GM12878 (cell line): ENCODE measurements around the gene HPS5. TPM values are rescaled to one million over a fixed set of nuclear protein-coding genes. Genes with fewer than 3 reads are reported as not detected.

Source experiments
- ATAC-seq: fragments of 200-7000 bp; cut with Tn5 transposase; 3 replicates; pipeline ENCODE4 v1.9.1; 2020; ENCODE audit warnings: mild to moderate bottlenecking, moderate library complexity
- BruUV-seq: library from RNA; stranded (reverse); fragments of 400-500 nt; replicated peaks from 2 replicates; lab custom pipeline; 2021; lab: Mats Ljungman, UMichigan
- CTCF ChIA-PET: fragments of 300-600 bp; sonication (Branson Sonifier 250); formaldehyde crosslinking; extraction: SDS; loops from one replicate; lab custom pipeline; 2021; ENCODE audit warnings: inconsistent platforms; lab: Yijun Ruan, JAX
- POLR2A ChIA-PET: fragments of 350-600 bp; formaldehyde crosslinking; extraction: SDS; loops from one replicate; lab custom pipeline; 2021; ENCODE audit warnings: inconsistent platforms; lab: Charles Lee
- RAD21 ChIA-PET: fragments of 300-600 bp; sonication (Branson Sonifier 250); formaldehyde crosslinking; loops from one replicate; lab custom pipeline; 2023; ENCODE audit warnings: antibody characterized with exemption; ENCODE audit not compliant: unreplicated experiment; lab: Charles Lee
- SMC1A ChIA-PET: fragments of 300-600 bp; sonication (Branson Sonifier 250); formaldehyde crosslinking; loops from one replicate; lab custom pipeline; 2023; ENCODE audit not compliant: unreplicated experiment, uncharacterized antibody; lab: Charles Lee
- DNase-seq: peaks from one replicate; pipeline ENCODE4 v3.0.0-alpha.2; 2011; ENCODE audit warnings: low read depth, low spot score
- FAIRE-seq: peaks from 3 replicates; lab custom pipeline; 2011; peaks lifted over from hg19 to GRCh38; lab: Jason Lieb, UNC
- H2AFZ ChIP-seq: 2 replicates; pipeline ENCODE4 v1.6.0; 2011; ENCODE audit warnings: low read depth, low read length, control low read depth; ENCODE audit not compliant: control insufficient read depth
- H3K27ac ChIP-seq: 2 replicates; pipeline ENCODE4 v1.5.1; 2011; ENCODE audit warnings: control low read depth; ENCODE audit not compliant: control insufficient read depth, insufficient read depth
- H3K27me3 ChIP-seq, 2 experiments: replicated peaks in 1 of 2; 2 replicates each; pipeline versions ENCODE4 v1.6.0 to v1.6.1; 2011; ENCODE audit warnings: low read length in 1 of 2; ENCODE audit not compliant: control insufficient read depth in 2 of 2, insufficient read depth in 2 of 2
- H3K36me3 ChIP-seq, 2 experiments: 2 replicates each; pipeline ENCODE4 v1.5.1; 2011; ENCODE audit warnings: low read length in 1 of 2; ENCODE audit not compliant: control insufficient read depth in 2 of 2, insufficient read depth in 2 of 2
- H3K4me1 ChIP-seq: 2 replicates; pipeline ENCODE4 v1.6.1; 2011; ENCODE audit warnings: mild to moderate bottlenecking, low read length, moderate library complexity, mixed read lengths; ENCODE audit not compliant: control insufficient read depth, insufficient read depth
- H3K4me2 ChIP-seq: 2 replicates; pipeline ENCODE4 v1.6.0; 2011; ENCODE audit warnings: control low read depth; ENCODE audit not compliant: control insufficient read depth, insufficient read depth
- H3K4me3 ChIP-seq: fragments of 200-600 bp; sonication (generic); 2 replicates; pipeline ENCODE4 v1.5.1; 2016
- H3K79me2 ChIP-seq: 2 replicates; pipeline ENCODE4 v1.6.0; 2011; ENCODE audit warnings: low read length; ENCODE audit not compliant: control insufficient read depth, insufficient read depth
- H3K9ac ChIP-seq: 2 replicates; pipeline ENCODE4 v1.8.0; 2011; ENCODE audit warnings: low read length, control low read depth, mixed read lengths; ENCODE audit not compliant: control insufficient read depth, insufficient read depth
- H3K9me3 ChIP-seq: replicated peaks from 3 replicates; pipeline ENCODE4 v1.5.1; 2011; ENCODE audit warnings: mild to moderate bottlenecking, low read length; ENCODE audit not compliant: control insufficient read depth, insufficient read depth
- H4K20me1 ChIP-seq: 2 replicates; pipeline ENCODE4 v1.6.0; 2011; ENCODE audit not compliant: control insufficient read depth, insufficient read depth
- JUND ChIP-seq: IDR thresholded peaks from 2 replicates; pipeline ENCODE4 v1.6.1; 2012; ENCODE audit warnings: low read depth, mild to moderate bottlenecking, low read length, improper control_type of control experiment, moderate library complexity
- NR2C1 ChIP-seq: fragments of 450-650 bp; IDR thresholded peaks from 2 replicates; pipeline ENCODE4 v1.6.1; 2017; ENCODE audit warnings: antibody characterized with exemption, mild to moderate bottlenecking, moderate library complexity
- RBBP5 ChIP-seq: fragments of 200-600 bp; sonication (generic); conservative IDR thresholded peaks from 2 replicates; pipeline ENCODE4 v1.6.1; 2016
- SP1 ChIP-seq: IDR thresholded peaks from one replicate; pipeline ENCODE4 v1.6.1; 2011; ENCODE audit warnings: low read depth, low read length
- TCF7 ChIP-seq: IDR thresholded peaks from 2 replicates; pipeline ENCODE4 v1.6.1; 2014; ENCODE audit warnings: antibody characterized with exemption, borderline replicate concordance
- ZBTB40 ChIP-seq: fragments of 450-650 bp; IDR thresholded peaks from 2 replicates; pipeline ENCODE4 v1.6.1; 2016; ENCODE audit warnings: mild to moderate bottlenecking, moderate library complexity, borderline replicate concordance
- ZSCAN29 ChIP-seq: fragments of 450-650 bp; IDR thresholded peaks from 2 replicates; pipeline ENCODE4 v1.6.1; 2017; ENCODE audit warnings: mild to moderate bottlenecking, moderate library complexity
- WGBS: methylation state at CpG from one replicate; pipeline ENCODE4 v1.1.6; 2016; ENCODE audit warnings: low lambda C conversion rate; ENCODE audit not compliant: insufficient replicate concordance, insufficient coverage; ENCODE audit errors: missing lambda C conversion rate; 5-methylcytosine and 5-hydroxymethylcytosine counted together
- in situ Hi-C: fragments of 300-500 bp; cut with MboI; formaldehyde crosslinking; loops from 9 replicates; pipeline ENCODE4 v1.14.3; 2018; ENCODE audit warnings: mixed read lengths
- intact Hi-C: fragments of 100-400 bp; cut with micrococcal nuclease; formaldehyde crosslinking; loops from one replicate; pipeline ENCODE4 v1.14.2; 2022; ENCODE audit not compliant: unreplicated experiment
- polyA plus RNA-seq, 11 experiments: library from polyadenylated mRNA; depleted of rRNA in 4 of 11; unstranded in 6 of 11; stranded (reverse) in 5 of 11; fragments of >200 nt; fragmentation: Nextera tagmentation in 4 of 11; fragmentation: Illumina TruSeq in 1 of 11; extraction: Ambion mirVana in 4 of 11; extraction: Trizol in 1 of 11; gene quantifications; 1 replicate in 1 of 11; 2 replicates in 10 of 11; pipeline versions ENCODE4 v1.2.1 to v1.2.3, GENCODE V29; 2011 to 2016; ENCODE audit warnings: inconsistent platforms in 2 of 11, missing spikeins in 2 of 11, low read depth in 1 of 11
- total RNA-seq, 4 experiments: library from RNA; depleted of rRNA in 3 of 4; stranded (reverse); fragments of >200 nt in 3 of 4; fragmentation: Illumina TruSeq in 1 of 4; extraction: Trizol in 1 of 4; gene quantifications; 2 replicates each; pipeline versions ENCODE4 v1.2.1 to v1.2.3, GENCODE V29; 2013 to 2021
- TF ChIP-seq, protein P1 (sequence below): fragments of 450-650 bp; IDR thresholded peaks from 2 replicates; pipeline ENCODE4 v1.6.1; 2017; ENCODE audit warnings: mild to moderate bottlenecking, low read depth, inconsistent platforms; ENCODE audit not compliant: poor library complexity, severe bottlenecking
- TF ChIP-seq, protein P2 (sequence below): IDR thresholded peaks from 2 replicates; pipeline ENCODE4 v1.6.1; 2011; ENCODE audit warnings: low read depth, low read length, improper control_type of control experiment, borderline replicate concordance

The HPS5 gene
- total and polyA plus RNA-seq, 10 of the 15 experiments (the other 5 are each of a cell fraction or from before 2014, with no cell fraction given): 11.9 to 32.6 (median 23.5) TPM

GRCh38 chr11:18233912-18234311, 88.0 kb downstream of the HPS5 start (continued):
- TF ChIP-seq, protein P1, sequence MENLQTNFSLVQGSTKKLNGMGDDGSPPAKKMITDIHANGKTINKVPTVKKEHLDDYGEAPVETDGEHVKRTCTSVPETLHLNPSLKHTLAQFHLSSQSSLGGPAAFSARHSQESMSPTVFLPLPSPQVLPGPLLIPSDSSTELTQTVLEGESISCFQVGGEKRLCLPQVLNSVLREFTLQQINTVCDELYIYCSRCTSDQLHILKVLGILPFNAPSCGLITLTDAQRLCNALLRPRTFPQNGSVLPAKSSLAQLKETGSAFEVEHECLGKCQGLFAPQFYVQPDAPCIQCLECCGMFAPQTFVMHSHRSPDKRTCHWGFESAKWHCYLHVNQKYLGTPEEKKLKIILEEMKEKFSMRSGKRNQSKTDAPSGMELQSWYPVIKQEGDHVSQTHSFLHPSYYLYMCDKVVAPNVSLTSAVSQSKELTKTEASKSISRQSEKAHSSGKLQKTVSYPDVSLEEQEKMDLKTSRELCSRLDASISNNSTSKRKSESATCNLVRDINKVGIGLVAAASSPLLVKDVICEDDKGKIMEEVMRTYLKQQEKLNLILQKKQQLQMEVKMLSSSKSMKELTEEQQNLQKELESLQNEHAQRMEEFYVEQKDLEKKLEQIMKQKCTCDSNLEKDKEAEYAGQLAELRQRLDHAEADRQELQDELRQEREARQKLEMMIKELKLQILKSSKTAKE: no peak
- TF ChIP-seq SP1: no peak
- no peak for TF ChIP-seq TCF7
- TF ChIP-seq, protein P2, sequence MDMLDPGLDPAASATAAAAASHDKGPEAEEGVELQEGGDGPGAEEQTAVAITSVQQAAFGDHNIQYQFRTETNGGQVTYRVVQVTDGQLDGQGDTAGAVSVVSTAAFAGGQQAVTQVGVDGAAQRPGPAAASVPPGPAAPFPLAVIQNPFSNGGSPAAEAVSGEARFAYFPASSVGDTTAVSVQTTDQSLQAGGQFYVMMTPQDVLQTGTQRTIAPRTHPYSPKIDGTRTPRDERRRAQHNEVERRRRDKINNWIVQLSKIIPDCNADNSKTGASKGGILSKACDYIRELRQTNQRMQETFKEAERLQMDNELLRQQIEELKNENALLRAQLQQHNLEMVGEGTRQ: no peak
- TF ChIP-seq NR2C1: no peak

- ChIA-PET RAD21 (interaction anchor here (1.2 to 1.4 kb wide), 2 partner anchors 13 to 15 kb away, joined by 4 to 5 read pairs; no protein-coding TSS in a partner anchor), SMC1A (interaction anchor here (0.5 to 0.6 kb wide), 2 partner anchors 84 to 119 kb away, joined by 3 read pairs; no protein-coding TSS in a partner anchor), POLR2A (no interaction called here), CTCF (interaction anchor here (2.1 kb wide), 1 partner anchor 13 kb away, joined by 10 read pairs; no protein-coding TSS in a partner anchor)
- Histone ChIP-seq H3K36me3 (no peaks in the 10 kb centered on the region), H3K4me2 (no peak overlapping the region), H3K4me1 (peaks cover 8% of the 10 kb centered on the region), H2AFZ (no peak overlapping the region), H4K20me1 (no peaks in the 10 kb centered on the region), H3K27me3 (no peaks in the 10 kb centered on the region), H3K27ac (no peak overlapping the region)
- WGBS: 89% methylated on average over 2 of the region's 2 CpGs
- in situ Hi-C loops: no loop called here
- DNase-seq (no peak), ATAC-seq (no peak), FAIRE-seq (no peak)
- BruUV-seq: no TSS peak
- intact Hi-C loops: no loop called here
- no peak for TF ChIP-seq ZSCAN29
- no peak for TF ChIP-seq ZBTB40
- TF ChIP-seq RBBP5: no peak
- TF ChIP-seq JUND: no peak
- TF ChIP-seq, all 136 proteins: peak for 0
- H3K9ac ChIP-seq: no peak overlapping the region
- no peaks in the 10 kb centered on the region for H3K79me2 ChIP-seq
- H3K9me3 ChIP-seq: no peaks in the 10 kb centered on the region
- no peak overlapping the region for H3K4me3 ChIP-seq
These were observed 91.1 kb downstream of the HPS5 start for GRCh38 chr11:18230859-18231258.
